OCI-LY7 (cell line): ENCODE data around the gene VKORC1L1. TPM values are rescaled to one million over a fixed set of nuclear protein-coding genes. Genes with fewer than 3 reads are reported as not detected.
"Not testable (repeated sequence)": the region's sequence is repeated elsewhere in the genome, so short reads cannot be mapped to it uniquely, and the experiment has no call there.

ENCODE experiments used
- BruUV-seq: library from RNA; stranded (reverse); fragments of 400-500 nt; replicated peaks from 2 replicates; lab custom pipeline; 2021; lab: Mats Ljungman, UMichigan
- CTCF ChIA-PET: fragments of 300-600 bp; sonication (Branson Sonifier 250); formaldehyde crosslinking; loops from one replicate; lab custom pipeline; 2022; ENCODE audit warnings: antibody characterized with exemption; ENCODE audit not compliant: unreplicated experiment; lab: Charles Lee
- POLR2A ChIA-PET: fragments of 300-600 bp; sonication (Branson Sonifier 250); formaldehyde crosslinking; loops from one replicate; lab custom pipeline; 2022; ENCODE audit warnings: antibody characterized with exemption; lab: Charles Lee
- DNase-seq: peaks from one replicate; pipeline ENCODE4 v3.0.0-alpha.2; 2015; ENCODE audit warnings: low spot score
- H2AFZ ChIP-seq: fragments of 200-600 bp; sonication (generic), shearing (Covaris generic); 2 replicates; pipeline ENCODE4 v1.6.1; 2014; ENCODE audit warnings: mild to moderate bottlenecking, antibody characterized with exemption, low read length, moderate library complexity
- H3K27ac ChIP-seq: fragments of 200-600 bp; sonication (generic); 2 replicates; pipeline ENCODE4 v1.5.1; 2014; ENCODE audit warnings: mixed run types, low read depth, mild to moderate bottlenecking, moderate library complexity, low read length, inconsistent platforms; ENCODE audit not compliant: poor library complexity, severe bottlenecking
- H3K36me3 ChIP-seq: fragments of 200-600 bp; sonication (generic); 2 replicates; pipeline ENCODE4 v1.6.1; 2014; ENCODE audit warnings: mild to moderate bottlenecking, antibody characterized with exemption, low read length, moderate library complexity, mixed read lengths; ENCODE audit not compliant: insufficient read depth
- H3K4me1 ChIP-seq: fragments of 200-600 bp; sonication (generic); 2 replicates; pipeline ENCODE4 v1.5.1; 2014; ENCODE audit warnings: mild to moderate bottlenecking, low read length; ENCODE audit not compliant: insufficient read depth, poor library complexity, severe bottlenecking
- H3K4me2 ChIP-seq: fragments of 200-600 bp; sonication (generic); 2 replicates; pipeline ENCODE4 v1.6.1; 2014; ENCODE audit warnings: mild to moderate bottlenecking, low read length
- H3K4me3 ChIP-seq: fragments of 200-600 bp; sonication (generic); 2 replicates; pipeline ENCODE4 v1.5.1; 2014; ENCODE audit warnings: mild to moderate bottlenecking, low read depth, low read length; ENCODE audit not compliant: poor library complexity, severe bottlenecking
- H3K79me2 ChIP-seq: fragments of 200-600 bp; sonication (generic); 2 replicates; pipeline ENCODE4 v1.6.1; 2016; ENCODE audit warnings: low read depth, mild to moderate bottlenecking, low read length, moderate library complexity, mixed read lengths; ENCODE audit not compliant: insufficient read depth
- H3K9me2 ChIP-seq: fragments of 200-600 bp; sonication (generic); 2 replicates; pipeline ENCODE4 v1.6.1; 2016; ENCODE audit warnings: mild to moderate bottlenecking, low read length, mixed read lengths; ENCODE audit not compliant: insufficient read depth
- H3K9me3 ChIP-seq: fragments of 200-600 bp; sonication (generic); 2 replicates; pipeline ENCODE4 v1.6.1; 2014; ENCODE audit warnings: mild to moderate bottlenecking, mixed run types, low read length, mixed read lengths
- H4K20me1 ChIP-seq: fragments of 200-600 bp; sonication (generic); 2 replicates; pipeline ENCODE4 v1.6.1; 2014; ENCODE audit warnings: mild to moderate bottlenecking, antibody characterized with exemption, low read length, moderate library complexity, mixed read lengths; ENCODE audit not compliant: insufficient read depth
- CTCF ChIP-seq: fragments of 200-600 bp; sonication (generic); conservative IDR thresholded peaks from 2 replicates; pipeline ENCODE4 v1.5.1; 2014; ENCODE audit warnings: mild to moderate bottlenecking, antibody characterized with exemption, low read length, moderate library complexity, mixed read lengths
- EZH2phosphoT487 ChIP-seq: fragments of 200-600 bp; sonication (generic); IDR thresholded peaks from 2 replicates; pipeline ENCODE4 v1.6.1; 2018; ENCODE audit warnings: low read depth, borderline replicate concordance, mild to moderate bottlenecking, mixed run types, antibody characterized with exemption, low read length, moderate library complexity, mixed read lengths
- intact Hi-C: fragments of 100-400 bp; cut with micrococcal nuclease; formaldehyde crosslinking; loops from one replicate; pipeline ENCODE4 v1.10.0; 2022; ENCODE audit not compliant: unreplicated experiment
- total RNA-seq, 2 experiments: library from RNA; depleted of rRNA in 1 of 2; stranded (reverse); fragments of >200 nt in 1 of 2; shearing (Covaris generic) in 1 of 2; gene quantifications; 2 replicates each; pipeline ENCODE4 v1.2.3, GENCODE V29; 2014 to 2022

Gene VKORC1L1
- total RNA-seq, 2 experiments from 2014 or later, result 17.4 to 31.9 TPM

- Histone ChIP-seq H4K20me1 (no peaks in the 10 kb centered on the region), H3K79me2 (no peaks in the 10 kb centered on the region), H2AFZ (no peak overlapping the region), H3K27ac (no peak overlapping the region), H3K36me3 (no peaks in the 10 kb centered on the region), H3K4me2 (no peak overlapping the region), H3K9me2 (no peaks in the 10 kb centered on the region), H3K4me1 (no peaks in the 10 kb centered on the region), H3K9me3 (no peaks in the 10 kb centered on the region), H3K4me3 (no peak overlapping the region)
- no peak for DNase-seq
- POLR2A ChIA-PET, result interaction anchor here (1.1 kb wide), 1 partner anchor 11 kb away, joined by 3 read pairs; no protein-coding TSS in a partner anchor
- no TSS peak for BruUV-seq
- no peak for TF ChIP-seq EZH2phosphoT487
- no peak for TF ChIP-seq CTCF
- intact Hi-C loops, result no loop called here
- CTCF ChIA-PET, result no interaction called here
Observed at GRCh38 chr7:65988084-65988483, 115.2 kb downstream of the VKORC1L1 start.

- H3K4me2 ChIP-seq, H2AFZ ChIP-seq, BruUV-seq, intact Hi-C loops, H4K20me1 ChIP-seq, H3K79me2 ChIP-seq, DNase-seq, CTCF ChIA-PET, H3K9me2 ChIP-seq, H3K4me1 ChIP-seq, H3K36me3 ChIP-seq, H3K9me3 ChIP-seq, H3K4me3 ChIP-seq, H3K27ac ChIP-seq: not testable (repeated sequence)
- POLR2A ChIA-PET, result interaction anchor here (1.1 kb wide), 1 partner anchor 12 kb away, joined by 3 read pairs; no protein-coding TSS in a partner anchor
Observed at GRCh38 chr7:65988503-65988902, 115.6 kb downstream of the VKORC1L1 start.

- no peak overlapping the region for H3K4me2 ChIP-seq
- H3K27ac ChIP-seq, result no peak overlapping the region
- H3K9me2 ChIP-seq, result no peaks in the 10 kb centered on the region
- CTCF ChIA-PET, result no interaction called here
- no TSS peak for BruUV-seq
- H3K79me2 ChIP-seq, result no peaks in the 10 kb centered on the region
- TF ChIP-seq CTCF (no peak), EZH2phosphoT487 (no peak)
- no peak overlapping the region for H2AFZ ChIP-seq
- intact Hi-C loops, result no loop called here
- H3K36me3 ChIP-seq, result no peaks in the 10 kb centered on the region
- no peaks in the 10 kb centered on the region for H3K4me1 ChIP-seq
- no peaks in the 10 kb centered on the region for H3K9me3 ChIP-seq
- H4K20me1 ChIP-seq, result no peaks in the 10 kb centered on the region
- DNase-seq, result no peak
- POLR2A ChIA-PET, result no interaction called here
- H3K4me3 ChIP-seq, result no peak overlapping the region
Observed at GRCh38 chr7:65989694-65990080, 116.8 kb downstream of the VKORC1L1 start.

- H3K9me2 ChIP-seq, DNase-seq, intact Hi-C loops, H3K79me2 ChIP-seq, H3K4me1 ChIP-seq, POLR2A ChIA-PET, H4K20me1 ChIP-seq, H3K4me3 ChIP-seq, H3K36me3 ChIP-seq, H3K9me3 ChIP-seq, H3K27ac ChIP-seq, H2AFZ ChIP-seq, H3K4me2 ChIP-seq, CTCF ChIA-PET, BruUV-seq: not testable (repeated sequence)
Observed at GRCh38 chr7:65991829-65992228, 119.0 kb downstream of the VKORC1L1 start.
